ENCODE results near the gene EIF2B1.

EIF2B1 gene

GRCh38 chr12:123654129-123654701 is 20.7 kb upstream of the EIF2B1 start:
- TF ChIP-seq MYC (IDR thresholded peaks at IDR 0.05; ENCODE audit: low read depth, low read length) = no peak
- TF ChIP-seq POLR2A (IDR thresholded peaks at IDR 0.05; ENCODE audit: extremely low read depth, insufficient read length) = no peak
- no peak for TF ChIP-seq MAX (IDR thresholded peaks at IDR 0.05; ENCODE audit: low read depth, low read length)
- TF ChIP-seq, protein P1, sequence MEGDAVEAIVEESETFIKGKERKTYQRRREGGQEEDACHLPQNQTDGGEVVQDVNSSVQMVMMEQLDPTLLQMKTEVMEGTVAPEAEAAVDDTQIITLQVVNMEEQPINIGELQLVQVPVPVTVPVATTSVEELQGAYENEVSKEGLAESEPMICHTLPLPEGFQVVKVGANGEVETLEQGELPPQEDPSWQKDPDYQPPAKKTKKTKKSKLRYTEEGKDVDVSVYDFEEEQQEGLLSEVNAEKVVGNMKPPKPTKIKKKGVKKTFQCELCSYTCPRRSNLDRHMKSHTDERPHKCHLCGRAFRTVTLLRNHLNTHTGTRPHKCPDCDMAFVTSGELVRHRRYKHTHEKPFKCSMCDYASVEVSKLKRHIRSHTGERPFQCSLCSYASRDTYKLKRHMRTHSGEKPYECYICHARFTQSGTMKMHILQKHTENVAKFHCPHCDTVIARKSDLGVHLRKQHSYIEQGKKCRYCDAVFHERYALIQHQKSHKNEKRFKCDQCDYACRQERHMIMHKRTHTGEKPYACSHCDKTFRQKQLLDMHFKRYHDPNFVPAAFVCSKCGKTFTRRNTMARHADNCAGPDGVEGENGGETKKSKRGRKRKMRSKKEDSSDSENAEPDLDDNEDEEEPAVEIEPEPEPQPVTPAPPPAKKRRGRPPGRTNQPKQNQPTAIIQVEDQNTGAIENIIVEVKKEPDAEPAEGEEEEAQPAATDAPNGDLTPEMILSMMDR (IDR thresholded peaks at IDR 0.05; ENCODE audit: low read depth, low read length) = no peak
- DNase-seq (ENCODE audit: low read depth) = no peak
- no peak overlapping the region for H3K4me3 ChIP-seq (ENCODE audit: low read depth, low read length)

DNA sequence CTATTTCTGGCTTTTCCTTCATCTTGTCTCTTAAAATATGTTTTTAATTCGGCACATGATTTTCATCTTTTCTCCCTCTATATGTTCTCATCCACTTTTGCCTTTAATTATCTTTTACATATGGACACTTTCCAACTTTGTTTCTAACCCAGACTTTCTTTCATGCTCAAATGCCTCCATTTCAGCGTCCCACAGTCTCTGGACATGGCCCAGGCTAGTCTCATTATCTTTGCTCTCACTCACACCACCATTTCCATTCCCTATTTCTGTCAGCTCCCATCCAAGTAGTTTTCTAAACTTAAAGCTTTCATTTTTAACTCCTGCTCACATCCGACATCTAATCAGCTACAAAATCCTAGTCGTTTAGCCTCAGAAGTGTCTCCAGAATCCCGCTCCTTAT is 14.9 kb upstream of the EIF2B1 start:
- TF ChIP-seq, protein P1 (IDR thresholded peaks at IDR 0.05; ENCODE audit: low read depth, low read length) = no peak
- TF ChIP-seq POLR2A (IDR thresholded peaks at IDR 0.05; ENCODE audit: extremely low read depth, insufficient read length) (no peak), MYC (IDR thresholded peaks at IDR 0.05; ENCODE audit: low read depth, low read length) (no peak), MAX (IDR thresholded peaks at IDR 0.05; ENCODE audit: low read depth, low read length) (no peak)

GRCh38 chr12:123645878-123646277 is 12.4 kb upstream of the EIF2B1 start:
- no peak for DNase-seq (ENCODE audit: low read depth)
- TF ChIP-seq MYC (IDR thresholded peaks at IDR 0.05; ENCODE audit: low read depth, low read length) = no peak
- TF ChIP-seq POLR2A (IDR thresholded peaks at IDR 0.05; ENCODE audit: extremely low read depth, insufficient read length) = no peak
- TF ChIP-seq, protein P1 (IDR thresholded peaks at IDR 0.05; ENCODE audit: low read depth, low read length) = no peak
- no peak for TF ChIP-seq MAX (IDR thresholded peaks at IDR 0.05; ENCODE audit: low read depth, low read length)
- no peak overlapping the region for H3K4me3 ChIP-seq (ENCODE audit: low read depth, low read length)

More for the DNA sequence above, 14.9 kb upstream of the EIF2B1 start:
- H3K4me3 ChIP-seq (ENCODE audit: low read depth, low read length) = no peak overlapping the region
- no peak for DNase-seq (ENCODE audit: low read depth)

- H3K4me3 ChIP-seq (ENCODE audit: low read depth, low read length) = no peak overlapping the region
- DNase-seq (ENCODE audit: low read depth) = no peak
- TF ChIP-seq MAX (IDR thresholded peaks at IDR 0.05; ENCODE audit: low read depth, low read length) (no peak), POLR2A (IDR thresholded peaks at IDR 0.05; ENCODE audit: extremely low read depth, insufficient read length) (no peak), MYC (IDR thresholded peaks at IDR 0.05; ENCODE audit: low read depth, low read length) (no peak)
- TF ChIP-seq, protein P1 (IDR thresholded peaks at IDR 0.05; ENCODE audit: low read depth, low read length) = no peak
Measured at GRCh38 chr12:123645380-123645779, 11.9 kb upstream of the EIF2B1 start.

DNA sequence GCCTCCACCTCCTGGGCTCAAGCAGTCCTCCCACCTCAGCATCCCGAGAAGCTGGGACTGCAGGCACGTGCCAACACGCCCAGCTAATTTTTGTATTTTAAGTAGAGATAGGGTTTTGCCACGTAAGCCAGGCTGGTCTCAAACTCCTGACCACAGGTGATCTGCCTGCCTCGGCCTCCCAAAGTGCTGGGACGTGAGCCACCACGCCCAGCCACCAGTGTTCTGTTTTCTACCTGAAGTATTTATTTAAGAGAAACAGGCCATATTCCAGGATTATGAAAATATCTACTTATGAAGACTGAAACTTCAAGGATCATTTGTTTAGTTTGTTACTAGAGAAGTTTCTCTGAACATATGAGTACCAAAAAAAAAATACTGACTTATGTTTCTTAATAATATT is 10.4 kb upstream of the EIF2B1 start:
- H3K4me3 ChIP-seq (ENCODE audit: low read depth, low read length) = no peak overlapping the region
- DNase-seq (ENCODE audit: low read depth) = no peak
- TF ChIP-seq MYC (IDR thresholded peaks at IDR 0.05; ENCODE audit: low read depth, low read length) = no peak
- no peak for TF ChIP-seq POLR2A (IDR thresholded peaks at IDR 0.05; ENCODE audit: extremely low read depth, insufficient read length)
- TF ChIP-seq, protein P1 (IDR thresholded peaks at IDR 0.05; ENCODE audit: low read depth, low read length) = no peak
- no peak for TF ChIP-seq MAX (IDR thresholded peaks at IDR 0.05; ENCODE audit: low read depth, low read length)

Data from NB4 (cell line).